IPS DF 4.7 (cell line): ENCODE measurements around the gene TMEM243.
A peak's percentile ranks its signal among the peaks of the same experiment; 100 is the strongest.

Source experiments
- DNase-seq: peaks from one replicate; pipeline ENCODE4 v3.0.0-alpha.2; 2013; ENCODE audit warnings: low spot score; ENCODE audit errors: extremely low read depth

Gene TMEM243

GRCh38 chr7:87159538-87159937, 60.0 kb downstream of the TMEM243 start:
- no peak for DNase-seq

GRCh38 chr7:87156709-87157108, 62.8 kb downstream of the TMEM243 start:
- DNase-seq: no peak

- DNase-seq: no peak
Measured at GRCh38 chr7:87155788-87156187, 63.7 kb downstream of the TMEM243 start.

GRCh38 chr7:87154569-87154968, 65.0 kb downstream of the TMEM243 start:
- DNase-seq: no peak

- no peak for DNase-seq
Measured at GRCh38 chr7:87154166-87154565, 65.4 kb downstream of the TMEM243 start.

GRCh38 chr7:87152897-87153641, 66.5 kb downstream of the TMEM243 start:
- DNase-seq: no peak

GRCh38 chr7:87152112-87152896, 67.2 kb downstream of the TMEM243 start, which contains the start of gene DMTF1:
Gene DMTF1 (plus strand): TSS chr7:87152453. CDS start chr7:87164942, 12,489 bp downstream.
- peak; percentile 78 for DNase-seq

GRCh38 chr7:87151729-87152111, 67.8 kb downstream of the TMEM243 start:
- no peak for DNase-seq

GRCh38 chr7:87151002-87151728, 68.4 kb downstream of the TMEM243 start:
- DNase-seq: no peak

GRCh38 chr7:87148332-87148955, 71.1 kb downstream of the TMEM243 start:
- no peak for DNase-seq

GRCh38 chr7:87147500-87147899, 72.0 kb downstream of the TMEM243 start:
- DNase-seq: no peak

GRCh38 chr7:87146740-87147386, 72.7 kb downstream of the TMEM243 start:
- no peak for DNase-seq
